ENCODE measurements around the gene ATL2.

GRCh38 chr2:38290332-38290731 is 86.7 kb downstream of the ATL2 start:
- no peak for TF ChIP-seq CTCF (IDR thresholded peaks at IDR 0.05; ENCODE audit: poor library complexity)
- no peak for TF ChIP-seq EZH2 (IDR thresholded peaks at IDR 0.05; ENCODE audit: borderline replicate concordance)

All from hepatocyte (in vitro differentiated cells).